KMS-11 (cell line): ENCODE data around the gene PLK3.

Experiments used
- H2AFZ ChIP-seq: fragments of 200-600 bp; sonication (generic); 2 replicates; pipeline ENCODE4 v1.6.1; 2016; ENCODE audit warnings: antibody characterized with exemption, mixed run types, low read depth
- H3K27ac ChIP-seq: fragments of 200-600 bp; sonication (generic); 2 replicates; pipeline ENCODE4 v1.6.1; 2016; ENCODE audit warnings: mild to moderate bottlenecking, mixed run types
- H3K27me3 ChIP-seq: fragments of 200-600 bp; sonication (generic); 2 replicates; pipeline ENCODE4 v1.6.1; 2017; ENCODE audit warnings: mild to moderate bottlenecking, low read depth, mixed run types, moderate library complexity; ENCODE audit not compliant: insufficient read depth
- H3K36me3 ChIP-seq: fragments of 200-600 bp; sonication (generic); 2 replicates; pipeline ENCODE4 v1.6.1; 2017; ENCODE audit warnings: mild to moderate bottlenecking, mixed run types; ENCODE audit not compliant: insufficient read depth
- H3K4me1 ChIP-seq: fragments of 200-600 bp; sonication (generic); 2 replicates; pipeline ENCODE4 v1.6.1; 2016; ENCODE audit warnings: mild to moderate bottlenecking, low read depth, mixed run types; ENCODE audit not compliant: poor library complexity, severe bottlenecking
- H3K4me2 ChIP-seq: fragments of 200-600 bp; sonication (generic); 2 replicates; pipeline ENCODE4 v1.7.0; 2016; ENCODE audit warnings: mild to moderate bottlenecking, mixed run types
- H3K4me3 ChIP-seq: fragments of 200-600 bp; sonication (generic); IDR thresholded peaks from 2 replicates; pipeline ENCODE4 v1.6.1; 2017; ENCODE audit warnings: low read depth, low read length, mixed read lengths; ENCODE audit not compliant: insufficient read depth
- H3K79me2 ChIP-seq: fragments of 200-600 bp; sonication (generic); 2 replicates; pipeline ENCODE4 v1.6.1; 2016; ENCODE audit warnings: low read depth, mixed run types; ENCODE audit not compliant: insufficient read depth
- H3K9ac ChIP-seq: fragments of 200-600 bp; sonication (generic); 2 replicates; pipeline ENCODE4 v1.6.1; 2016; ENCODE audit warnings: mild to moderate bottlenecking, mixed run types
- H4K20me1 ChIP-seq: fragments of 200-600 bp; sonication (generic); 2 replicates; pipeline ENCODE4 v1.6.1; 2016; ENCODE audit warnings: mild to moderate bottlenecking, mixed run types; ENCODE audit not compliant: insufficient read depth
- CTCF ChIP-seq: fragments of 200-600 bp; sonication (generic); conservative IDR thresholded peaks from 2 replicates; pipeline ENCODE4 v1.6.1; 2017; ENCODE audit warnings: low read depth, mild to moderate bottlenecking, antibody characterized with exemption, low read length, moderate library complexity, mixed read lengths

The PLK3 gene

DNA sequence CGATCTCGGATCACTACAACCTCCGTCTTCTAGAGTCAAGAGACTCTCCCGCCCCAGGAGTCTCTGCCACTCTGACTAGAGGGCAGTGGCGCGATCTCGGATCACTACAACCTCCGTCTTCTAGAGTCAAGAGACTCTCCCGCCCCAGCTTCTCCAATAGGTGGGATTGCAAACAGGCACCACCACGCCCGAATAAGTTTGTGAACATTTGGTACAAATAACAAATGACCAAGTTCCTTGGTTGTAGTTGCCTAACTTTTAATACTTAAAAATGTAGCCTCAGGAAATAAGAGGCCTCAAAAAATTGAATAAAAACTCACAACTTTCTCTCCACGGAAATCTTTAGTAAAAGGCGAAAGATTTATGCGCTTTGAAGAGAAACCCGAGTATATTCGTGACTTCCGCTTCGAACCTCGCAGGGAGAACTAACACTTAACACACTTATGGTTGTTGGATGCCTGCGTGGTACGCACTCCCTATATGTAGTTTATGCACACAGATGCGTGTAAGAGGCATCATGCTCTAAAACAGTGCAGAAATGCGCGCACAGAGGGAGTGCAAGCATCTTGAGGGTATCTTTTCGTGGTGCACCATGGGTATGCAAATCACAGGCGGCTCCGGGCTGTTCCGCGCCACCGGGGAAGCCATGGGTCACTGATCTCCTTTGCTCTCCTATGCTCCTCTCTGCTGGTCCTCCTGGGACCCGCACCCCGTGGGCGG is 19.6 kb downstream of the PLK3 start:
- Histone ChIP-seq H3K9ac (peak overlapping the region; percentile 92), H3K79me2 (no peaks in the 10 kb centered on the region), H3K27ac (peak overlapping the region; percentile 98), H2AFZ (peak overlapping the region; percentile 70), H4K20me1 (no peaks in the 10 kb centered on the region), H3K36me3 (no peaks in the 10 kb centered on the region), H3K27me3 (no peaks in the 10 kb centered on the region), H3K4me3 (peak overlapping the region; percentile 76), H3K4me2 (peak overlapping the region; percentile 72), H3K4me1 (peaks cover 17% of the 10 kb centered on the region)
- no peak for TF ChIP-seq CTCF

DNA sequence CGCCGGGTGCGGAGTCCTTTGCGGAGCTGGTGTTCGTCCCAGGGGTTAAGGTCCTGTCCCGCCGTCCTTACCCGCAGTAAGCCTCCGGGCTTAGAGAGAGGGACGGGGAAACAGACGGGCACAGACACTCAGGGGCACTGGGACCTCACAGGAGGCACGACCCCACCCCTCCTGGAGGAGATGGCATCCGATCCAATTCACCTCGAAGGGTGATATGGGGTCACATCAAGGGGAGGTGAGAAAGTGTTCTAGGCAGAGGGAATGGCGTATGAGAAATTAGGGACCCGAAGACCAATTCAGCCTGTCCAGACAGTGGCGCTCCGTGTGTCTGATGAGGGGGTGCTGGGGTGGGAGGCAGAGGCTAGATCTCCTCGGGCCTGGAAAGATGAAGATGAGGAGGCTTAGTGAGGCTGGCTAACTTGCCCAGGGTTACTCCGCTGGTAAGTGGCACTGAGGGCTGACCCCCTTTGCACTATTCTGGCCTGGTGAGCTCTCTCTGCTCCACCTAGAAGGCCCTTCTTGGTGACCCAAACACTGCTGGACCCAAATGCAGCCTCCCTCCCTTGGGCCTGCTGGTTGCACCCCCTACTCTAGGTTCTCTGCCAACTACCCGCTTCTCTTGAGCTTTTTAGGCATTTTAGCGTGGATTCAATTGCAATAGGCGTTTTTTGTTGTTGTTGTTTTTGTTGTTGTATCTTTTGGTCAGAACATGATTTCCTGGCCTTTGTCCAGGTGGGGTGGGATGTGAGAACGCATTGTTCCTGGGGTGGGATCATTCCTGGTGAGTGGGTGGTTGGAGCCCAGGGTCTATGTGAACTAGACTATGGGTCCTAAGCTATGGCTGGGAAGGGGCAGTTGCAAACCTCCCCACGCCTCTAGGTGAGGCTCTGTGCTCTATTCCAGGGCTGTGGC is 20.4 kb downstream of the PLK3 start:
- no peaks in the 10 kb centered on the region for H3K36me3 ChIP-seq
- peak overlapping the region; percentile 98 for H3K27ac ChIP-seq
- no peaks in the 10 kb centered on the region for H3K27me3 ChIP-seq
- H4K20me1 ChIP-seq, result no peaks in the 10 kb centered on the region
- peak overlapping the region; percentile 92 for H3K9ac ChIP-seq
- H3K4me1 ChIP-seq, result peaks cover 17% of the 10 kb centered on the region
- no peak for TF ChIP-seq CTCF
- H3K79me2 ChIP-seq, result no peaks in the 10 kb centered on the region
- peak overlapping the region; percentile 72 for H3K4me2 ChIP-seq
- H2AFZ ChIP-seq, result peak overlapping the region; percentile 64
- H3K4me3 ChIP-seq, result peak overlapping the region; percentile 76

DNA sequence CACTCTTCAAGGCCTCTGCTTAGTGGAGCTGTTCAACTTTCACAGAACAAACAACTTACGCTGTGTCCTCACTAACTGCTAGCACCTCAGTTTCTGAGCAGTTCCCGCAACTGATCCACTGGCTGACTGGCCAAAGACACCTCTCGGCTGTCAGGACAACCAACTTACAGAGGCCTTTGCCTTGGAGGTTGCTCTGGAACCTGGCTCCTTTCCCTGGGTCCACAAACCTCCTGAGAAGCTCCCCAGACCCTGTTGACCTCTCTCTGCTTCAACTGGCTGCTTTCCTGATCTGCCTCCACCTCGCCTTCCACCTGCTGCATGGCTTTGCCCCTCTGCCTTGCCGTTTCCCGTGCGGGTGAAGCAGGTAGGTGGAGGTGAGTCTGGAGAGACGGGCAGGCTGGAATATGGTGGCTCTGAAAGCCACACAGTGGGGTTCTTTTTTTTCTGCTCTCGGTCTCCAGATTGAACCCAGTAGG is 21.1 kb downstream of the PLK3 start:
- Histone ChIP-seq H3K4me2 (no peak overlapping the region), H4K20me1 (no peaks in the 10 kb centered on the region), H3K4me1 (peaks cover 17% of the 10 kb centered on the region), H3K36me3 (no peaks in the 10 kb centered on the region), H2AFZ (no peak overlapping the region), H3K79me2 (no peaks in the 10 kb centered on the region), H3K4me3 (no peak overlapping the region), H3K27ac (no peak overlapping the region), H3K9ac (no peak overlapping the region), H3K27me3 (no peaks in the 10 kb centered on the region)
- TF ChIP-seq CTCF, result no peak

DNA sequence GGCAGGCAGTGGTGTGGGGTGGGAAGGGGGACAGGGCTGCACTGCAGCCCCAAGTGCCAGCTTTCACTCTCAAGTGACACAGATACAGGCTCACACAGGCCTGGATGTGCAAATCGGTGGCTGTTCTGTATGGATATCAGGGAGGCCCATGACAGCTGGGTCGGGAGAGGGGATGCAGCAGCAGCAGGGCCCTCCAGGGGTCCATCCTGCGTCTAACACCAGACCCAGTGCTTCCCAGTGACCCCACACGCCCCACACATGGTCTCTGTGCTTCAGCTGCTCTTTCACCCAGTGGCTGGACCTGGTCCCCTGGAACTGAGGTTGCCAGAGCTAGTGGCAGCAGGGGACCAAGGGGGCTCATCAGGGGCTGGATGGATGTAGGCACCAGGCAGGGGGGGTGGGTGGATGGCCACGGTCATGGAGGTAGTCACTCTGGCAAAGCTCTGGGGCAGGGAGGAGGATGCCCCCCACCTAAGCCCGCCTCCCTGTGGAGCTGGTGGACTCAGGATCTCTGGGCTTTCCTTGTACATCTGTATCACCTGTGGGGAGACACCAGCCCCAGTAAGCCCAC is 22.0 kb downstream of the PLK3 start:
- H3K4me3 ChIP-seq, result no peak overlapping the region
- no peak overlapping the region for H3K9ac ChIP-seq
- H4K20me1 ChIP-seq, result no peaks in the 10 kb centered on the region
- H3K27me3 ChIP-seq, result no peaks in the 10 kb centered on the region
- H3K36me3 ChIP-seq, result no peaks in the 10 kb centered on the region
- no peak overlapping the region for H3K27ac ChIP-seq
- H3K4me2 ChIP-seq, result no peak overlapping the region
- no peak for TF ChIP-seq CTCF
- no peak overlapping the region for H2AFZ ChIP-seq
- H3K79me2 ChIP-seq, result no peaks in the 10 kb centered on the region
- H3K4me1 ChIP-seq, result peaks cover 17% of the 10 kb centered on the region
